ENCODE data around the gene LRRC36. TPM values are rescaled to one million over a fixed set of nuclear protein-coding genes. Genes with fewer than 3 reads are reported as not detected.

The LRRC36 gene
- total and polyA plus RNA-seq, 2 donors (not counting 3 experiments of a cell fraction or from before 2014, with no cell fraction given) = 0.30 to 2.0 TPM

DNA sequence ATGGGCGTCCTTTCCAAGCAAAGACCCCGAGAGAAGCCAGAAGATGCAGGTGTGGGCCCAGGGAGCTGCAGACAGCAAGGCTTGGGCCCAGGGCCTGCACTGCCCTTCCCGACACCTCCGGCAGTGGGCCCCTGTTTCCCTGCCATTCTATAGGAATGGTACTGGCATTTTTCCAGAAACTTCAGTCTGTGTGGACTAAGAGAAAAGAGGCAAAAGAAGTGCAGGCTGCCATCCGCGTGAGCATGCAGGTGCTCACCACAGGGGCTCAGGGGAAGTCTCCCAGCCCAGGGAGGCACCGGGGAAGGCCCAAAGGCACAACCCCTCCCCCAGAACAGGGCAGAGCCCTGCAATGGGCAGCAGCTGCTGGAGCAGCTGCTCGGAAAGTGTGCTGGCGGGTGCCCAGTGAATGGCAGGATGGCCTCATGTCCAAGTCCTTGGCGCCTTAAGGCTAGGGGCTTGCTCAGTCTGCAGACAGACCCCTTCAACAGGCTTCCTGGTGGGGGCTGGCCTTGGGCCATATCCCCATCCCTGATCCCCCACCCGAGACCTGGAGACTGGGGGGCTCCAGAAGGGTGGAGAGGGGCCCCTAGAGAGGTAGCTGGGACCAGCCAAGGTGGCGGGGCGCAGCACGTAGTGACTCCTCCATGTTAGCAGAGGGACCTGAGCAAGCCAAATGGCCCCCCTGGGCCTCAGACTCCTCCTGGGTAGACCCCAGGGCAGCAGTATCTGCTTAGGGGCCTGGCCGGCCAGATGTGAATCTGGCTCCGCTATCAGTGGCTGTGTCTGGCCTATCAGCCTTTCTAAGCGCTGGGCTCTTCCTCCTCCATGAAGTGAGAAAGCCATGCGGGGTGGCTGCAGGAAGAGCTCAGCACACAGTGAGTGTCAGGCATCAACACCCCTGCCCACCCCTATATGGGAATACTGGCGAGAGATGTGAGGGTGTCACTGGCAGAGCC is 73.4 kb downstream of the LRRC36 start:
- CTCF ChIA-PET = interaction anchor here (0.5 to 4.1 kb wide), 64 partner anchors 8 to 508 kb away, joined by 3 to 65 read pairs (median 5); partner anchors contain the start of genes EXOC3L1, HSD11B2, KCTD19 and LRRC36
- Histone ChIP-seq H3K79me2 (ENCODE audit: control insufficient read depth, insufficient read depth, low read length) (no peaks in the 10 kb centered on the region), H2AFZ (ENCODE audit: low read depth, low read length) (no peak overlapping the region), H3K9me1 (replicated peaks; ENCODE audit: control insufficient read depth, extremely low read depth, insufficient read depth, low read length) (no peaks in the 10 kb centered on the region), H3K27ac (ENCODE audit: insufficient read depth, low read depth, low read length) (no peak overlapping the region), H3K4me2 (ENCODE audit: insufficient read depth, low read length) (no peak overlapping the region), H4K20me1 (replicated peaks; ENCODE audit: control insufficient read depth, extremely low read depth, insufficient read depth, low read length) (no peaks in the 10 kb centered on the region), H3K9ac (replicated peaks; ENCODE audit: extremely low read depth, insufficient read depth, low read length) (no peak overlapping the region), H3K4me3 (replicated peaks in 1 of 3; ENCODE audit: insufficient read depth in 1 of 3, low read depth in 1 of 3, low read length in 3 of 3) (no peak overlapping the region), H3K36me3 (ENCODE audit: control insufficient read depth in 2 of 2, extremely low read depth in 1 of 2, insufficient read depth in 2 of 2, low read length in 2 of 2) (no peaks in the 10 kb centered on the region), H3K9me3 (replicated peaks; ENCODE audit: control insufficient read depth, insufficient read depth, low read length) (no peaks in the 10 kb centered on the region), H3K4me1 (ENCODE audit: control insufficient read depth, extremely low read depth, insufficient read depth, low read length) (no peaks in the 10 kb centered on the region), H3K27me3 (ENCODE audit: control insufficient read depth in 2 of 2, insufficient read depth in 2 of 2, low read length in 2 of 2) (peaks cover 0 to 6% of the 10 kb centered on the region in 2 experiments)
- dilution Hi-C loops (cut with MboI; ENCODE audit: extremely low pct_ligation_motif_present, low sequenced_read_pairs) (no loop called here), intact Hi-C loops (cut with micrococcal nuclease) (loop anchor here (1.0 to 10.0 kb wide), 4 partner anchors 28 to 445 kb away; partner anchors contain the start of genes E2F4, ELMO3 and EXOC3L1)
- no TSS peak for BruUV-seq (replicated peaks)
- FAIRE-seq = no peak
- POLR2A ChIA-PET = no interaction called here
- no peak for DNase-seq (ENCODE audit: low read depth, low spot score)
- TF ChIP-seq POLR2A (IDR thresholded peaks at IDR 0.05; ENCODE audit: low read depth, low read length) (peak; percentile 18), FOS (IDR thresholded peaks at IDR 0.05; ENCODE audit: borderline replicate concordance, insufficient read depth, low read length) (no peak), POLR2AphosphoS5 (IDR thresholded peaks at IDR 0.05; ENCODE audit: insufficient read depth, low read depth, low read length) (no peak), EZH2 (IDR thresholded peaks at IDR 0.05; ENCODE audit: borderline replicate concordance, low read depth, low read length, severe bottlenecking) (no peak)
- TF ChIP-seq, protein P1, sequence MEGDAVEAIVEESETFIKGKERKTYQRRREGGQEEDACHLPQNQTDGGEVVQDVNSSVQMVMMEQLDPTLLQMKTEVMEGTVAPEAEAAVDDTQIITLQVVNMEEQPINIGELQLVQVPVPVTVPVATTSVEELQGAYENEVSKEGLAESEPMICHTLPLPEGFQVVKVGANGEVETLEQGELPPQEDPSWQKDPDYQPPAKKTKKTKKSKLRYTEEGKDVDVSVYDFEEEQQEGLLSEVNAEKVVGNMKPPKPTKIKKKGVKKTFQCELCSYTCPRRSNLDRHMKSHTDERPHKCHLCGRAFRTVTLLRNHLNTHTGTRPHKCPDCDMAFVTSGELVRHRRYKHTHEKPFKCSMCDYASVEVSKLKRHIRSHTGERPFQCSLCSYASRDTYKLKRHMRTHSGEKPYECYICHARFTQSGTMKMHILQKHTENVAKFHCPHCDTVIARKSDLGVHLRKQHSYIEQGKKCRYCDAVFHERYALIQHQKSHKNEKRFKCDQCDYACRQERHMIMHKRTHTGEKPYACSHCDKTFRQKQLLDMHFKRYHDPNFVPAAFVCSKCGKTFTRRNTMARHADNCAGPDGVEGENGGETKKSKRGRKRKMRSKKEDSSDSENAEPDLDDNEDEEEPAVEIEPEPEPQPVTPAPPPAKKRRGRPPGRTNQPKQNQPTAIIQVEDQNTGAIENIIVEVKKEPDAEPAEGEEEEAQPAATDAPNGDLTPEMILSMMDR (IDR thresholded peaks at IDR 0.05; ENCODE audit: extremely low read depth in 1 of 2, insufficient read depth in 1 of 2, low read depth in 1 of 2, low read length in 2 of 2) = no peak
